OCI-LY7 (cell line): ENCODE results near the gene NARS2. TPM values are rescaled to one million over a fixed set of nuclear protein-coding genes. Genes with fewer than 3 reads are reported as not detected.

ENCODE experiments used
- BruUV-seq: library from RNA; stranded (reverse); fragments of 400-500 nt; replicated peaks from 2 replicates; lab custom pipeline; 2021; lab: Mats Ljungman, UMichigan
- CTCF ChIA-PET: fragments of 300-600 bp; sonication (Branson Sonifier 250); formaldehyde crosslinking; loops from one replicate; lab custom pipeline; 2022; ENCODE audit warnings: antibody characterized with exemption; ENCODE audit not compliant: unreplicated experiment; lab: Charles Lee
- POLR2A ChIA-PET: fragments of 300-600 bp; sonication (Branson Sonifier 250); formaldehyde crosslinking; loops from one replicate; lab custom pipeline; 2022; ENCODE audit warnings: antibody characterized with exemption; lab: Charles Lee
- DNase-seq: peaks from one replicate; pipeline ENCODE4 v3.0.0-alpha.2; 2015; ENCODE audit warnings: low spot score
- H2AFZ ChIP-seq: fragments of 200-600 bp; sonication (generic), shearing (Covaris generic); 2 replicates; pipeline ENCODE4 v1.6.1; 2014; ENCODE audit warnings: mild to moderate bottlenecking, antibody characterized with exemption, low read length, moderate library complexity
- H3K27ac ChIP-seq: fragments of 200-600 bp; sonication (generic); 2 replicates; pipeline ENCODE4 v1.5.1; 2014; ENCODE audit warnings: mixed run types, low read depth, mild to moderate bottlenecking, moderate library complexity, low read length, inconsistent platforms; ENCODE audit not compliant: poor library complexity, severe bottlenecking
- H3K36me3 ChIP-seq: fragments of 200-600 bp; sonication (generic); 2 replicates; pipeline ENCODE4 v1.6.1; 2014; ENCODE audit warnings: mild to moderate bottlenecking, antibody characterized with exemption, low read length, moderate library complexity, mixed read lengths; ENCODE audit not compliant: insufficient read depth
- H3K4me1 ChIP-seq: fragments of 200-600 bp; sonication (generic); 2 replicates; pipeline ENCODE4 v1.5.1; 2014; ENCODE audit warnings: mild to moderate bottlenecking, low read length; ENCODE audit not compliant: insufficient read depth, poor library complexity, severe bottlenecking
- H3K4me2 ChIP-seq: fragments of 200-600 bp; sonication (generic); 2 replicates; pipeline ENCODE4 v1.6.1; 2014; ENCODE audit warnings: mild to moderate bottlenecking, low read length
- H3K4me3 ChIP-seq: fragments of 200-600 bp; sonication (generic); 2 replicates; pipeline ENCODE4 v1.5.1; 2014; ENCODE audit warnings: mild to moderate bottlenecking, low read depth, low read length; ENCODE audit not compliant: poor library complexity, severe bottlenecking
- H3K79me2 ChIP-seq: fragments of 200-600 bp; sonication (generic); 2 replicates; pipeline ENCODE4 v1.6.1; 2016; ENCODE audit warnings: low read depth, mild to moderate bottlenecking, low read length, moderate library complexity, mixed read lengths; ENCODE audit not compliant: insufficient read depth
- H3K9me2 ChIP-seq: fragments of 200-600 bp; sonication (generic); 2 replicates; pipeline ENCODE4 v1.6.1; 2016; ENCODE audit warnings: mild to moderate bottlenecking, low read length, mixed read lengths; ENCODE audit not compliant: insufficient read depth
- H3K9me3 ChIP-seq: fragments of 200-600 bp; sonication (generic); 2 replicates; pipeline ENCODE4 v1.6.1; 2014; ENCODE audit warnings: mild to moderate bottlenecking, mixed run types, low read length, mixed read lengths
- H4K20me1 ChIP-seq: fragments of 200-600 bp; sonication (generic); 2 replicates; pipeline ENCODE4 v1.6.1; 2014; ENCODE audit warnings: mild to moderate bottlenecking, antibody characterized with exemption, low read length, moderate library complexity, mixed read lengths; ENCODE audit not compliant: insufficient read depth
- CTCF ChIP-seq: fragments of 200-600 bp; sonication (generic); conservative IDR thresholded peaks from 2 replicates; pipeline ENCODE4 v1.5.1; 2014; ENCODE audit warnings: mild to moderate bottlenecking, antibody characterized with exemption, low read length, moderate library complexity, mixed read lengths
- EZH2phosphoT487 ChIP-seq: fragments of 200-600 bp; sonication (generic); IDR thresholded peaks from 2 replicates; pipeline ENCODE4 v1.6.1; 2018; ENCODE audit warnings: low read depth, borderline replicate concordance, mild to moderate bottlenecking, mixed run types, antibody characterized with exemption, low read length, moderate library complexity, mixed read lengths
- intact Hi-C: fragments of 100-400 bp; cut with micrococcal nuclease; formaldehyde crosslinking; loops from one replicate; pipeline ENCODE4 v1.10.0; 2022; ENCODE audit not compliant: unreplicated experiment
- total RNA-seq, 2 experiments: library from RNA; depleted of rRNA in 1 of 2; stranded (reverse); fragments of >200 nt in 1 of 2; shearing (Covaris generic) in 1 of 2; gene quantifications; 2 replicates each; pipeline ENCODE4 v1.2.3, GENCODE V29; 2014 to 2022

Gene NARS2
- total RNA-seq, 2 experiments from 2014 or later = 28.1 to 29.2 TPM

- no peaks in the 10 kb centered on the region for H3K9me3 ChIP-seq
- H3K79me2 ChIP-seq = no peaks in the 10 kb centered on the region
- H4K20me1 ChIP-seq = no peaks in the 10 kb centered on the region
- intact Hi-C loops = no loop called here
- no peak for DNase-seq
- H3K36me3 ChIP-seq = peaks cover 14% of the 10 kb centered on the region; the same call in 1 of the 2 replicates
- no peak overlapping the region for H3K4me3 ChIP-seq
- ChIA-PET POLR2A (interaction anchor here (1.2 to 1.6 kb wide), 3 partner anchors 11 to 31 kb away, joined by 4 to 5 read pairs (median 4); no protein-coding TSS in a partner anchor), CTCF (no interaction called here)
- no peak overlapping the region for H2AFZ ChIP-seq
- no TSS peak for BruUV-seq
- TF ChIP-seq CTCF (no peak), EZH2phosphoT487 (no peak)
- no peak overlapping the region for H3K27ac ChIP-seq
- no peak overlapping the region for H3K4me2 ChIP-seq
- H3K4me1 ChIP-seq = no peaks in the 10 kb centered on the region
- H3K9me2 ChIP-seq = no peaks in the 10 kb centered on the region
Observed at GRCh38 chr11:78493413-78493975, 81.2 kb downstream of the NARS2 start.

GRCh38 chr11:78492973-78493372 is 81.7 kb downstream of the NARS2 start:
- Histone ChIP-seq H3K9me3 (no peaks in the 10 kb centered on the region), H4K20me1 (no peaks in the 10 kb centered on the region), H3K79me2 (no peaks in the 10 kb centered on the region), H3K9me2 (no peaks in the 10 kb centered on the region), H3K27ac (no peak overlapping the region), H3K36me3 (peaks cover 19% of the 10 kb centered on the region), H3K4me1 (no peaks in the 10 kb centered on the region), H2AFZ (no peak overlapping the region), H3K4me2 (no peak overlapping the region), H3K4me3 (no peak overlapping the region)
- no peak for TF ChIP-seq CTCF
- TF ChIP-seq EZH2phosphoT487 = no peak
- DNase-seq = no peak
- ChIA-PET POLR2A (interaction anchor here (1.2 kb wide), 2 partner anchors 11 to 31 kb away, joined by 4 to 5 read pairs; no protein-coding TSS in a partner anchor), CTCF (no interaction called here)
- intact Hi-C loops = no loop called here
- BruUV-seq = no TSS peak

GRCh38 chr11:78489184-78489583 is 85.5 kb downstream of the NARS2 start:
- POLR2A ChIA-PET = interaction anchor here (0.6 kb wide), 2 partner anchors 15 to 159 kb away, joined by 3 to 7 read pairs; no protein-coding TSS in a partner anchor
- H3K4me3 ChIP-seq = no peak overlapping the region
- H3K79me2 ChIP-seq = no peaks in the 10 kb centered on the region
- CTCF ChIA-PET = no interaction called here
- no peak overlapping the region for H3K4me2 ChIP-seq
- H2AFZ ChIP-seq = no peak overlapping the region
- H4K20me1 ChIP-seq = no peaks in the 10 kb centered on the region
- no peak for TF ChIP-seq EZH2phosphoT487
- TF ChIP-seq CTCF = no peak
- H3K9me3 ChIP-seq = no peaks in the 10 kb centered on the region
- no peak for DNase-seq
- intact Hi-C loops = no loop called here
- no peaks in the 10 kb centered on the region for H3K9me2 ChIP-seq
- H3K27ac ChIP-seq = no peak overlapping the region
- BruUV-seq = no TSS peak
- no peaks in the 10 kb centered on the region for H3K4me1 ChIP-seq
- H3K36me3 ChIP-seq = peaks cover 39% of the 10 kb centered on the region
